Medulla oblongata (tissue), 1 donor: Measurements from ENCODE around the gene BAD.

Experiments used
- DNase-seq: peaks from one replicate; pipeline ENCODE4 v3.0.0-alpha.2; 2015; ENCODE audit errors: extremely low spot score

BAD gene

DNA sequence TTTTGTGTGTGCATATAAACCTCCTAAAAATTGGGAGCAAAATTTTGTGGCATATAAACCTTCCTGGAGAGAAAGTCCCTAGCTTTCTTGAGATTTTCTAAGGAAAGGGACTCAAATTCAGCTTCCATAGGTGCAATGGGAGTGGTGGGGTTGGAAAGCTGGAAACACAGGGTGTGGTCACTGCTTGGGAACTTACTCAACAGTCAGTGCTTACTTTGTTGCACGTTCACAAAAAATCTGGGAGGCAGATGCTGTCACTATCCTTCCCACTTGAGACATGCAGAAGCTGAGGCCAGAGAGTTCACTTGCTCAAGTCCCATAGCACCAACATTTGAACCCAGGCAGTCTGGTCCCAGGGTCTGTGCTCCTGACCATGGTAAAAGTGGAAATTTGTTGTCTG, 11.8 kb upstream of the BAD start:
- DNase-seq = no peak

DNA sequence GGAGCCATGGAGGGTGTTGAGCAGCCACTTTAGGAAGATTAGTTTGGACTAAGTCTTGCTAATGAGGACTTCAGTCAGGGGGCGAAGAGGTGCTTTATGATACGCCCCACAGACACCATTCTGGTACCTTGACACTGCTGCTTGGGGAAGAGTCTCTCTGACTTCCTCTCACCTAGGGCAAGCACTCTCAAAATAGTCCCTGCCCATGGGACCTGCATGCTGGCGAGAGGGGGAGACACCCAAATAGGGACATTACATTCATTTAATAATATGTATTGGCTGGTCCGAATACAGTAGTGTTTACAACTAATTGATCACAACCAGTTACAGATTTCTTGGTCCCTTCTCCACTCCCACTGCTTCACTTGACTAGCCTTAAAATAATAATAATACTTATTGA, 11.3 kb upstream of the BAD start:
- no peak for DNase-seq

DNA sequence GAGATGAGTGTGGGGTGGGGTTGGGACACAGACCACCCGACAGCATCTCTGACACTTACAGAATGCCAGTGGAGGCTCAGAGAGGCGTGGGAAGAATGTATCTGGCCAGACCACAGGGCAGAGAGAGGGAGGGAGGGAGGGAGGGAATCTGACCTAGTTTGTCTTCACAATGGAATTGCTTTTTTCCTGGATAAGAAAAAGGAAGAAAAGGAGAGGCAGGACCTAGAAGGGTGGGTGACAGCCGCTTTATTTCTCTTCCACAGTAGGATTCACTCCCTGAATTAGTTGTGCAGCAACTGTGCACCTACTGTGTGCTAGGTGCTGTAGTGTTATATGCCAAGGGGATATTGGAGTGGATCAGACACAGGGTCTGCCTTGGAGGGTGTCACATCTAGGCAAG, 10.3 kb upstream of the BAD start:
- no peak for DNase-seq

DNA sequence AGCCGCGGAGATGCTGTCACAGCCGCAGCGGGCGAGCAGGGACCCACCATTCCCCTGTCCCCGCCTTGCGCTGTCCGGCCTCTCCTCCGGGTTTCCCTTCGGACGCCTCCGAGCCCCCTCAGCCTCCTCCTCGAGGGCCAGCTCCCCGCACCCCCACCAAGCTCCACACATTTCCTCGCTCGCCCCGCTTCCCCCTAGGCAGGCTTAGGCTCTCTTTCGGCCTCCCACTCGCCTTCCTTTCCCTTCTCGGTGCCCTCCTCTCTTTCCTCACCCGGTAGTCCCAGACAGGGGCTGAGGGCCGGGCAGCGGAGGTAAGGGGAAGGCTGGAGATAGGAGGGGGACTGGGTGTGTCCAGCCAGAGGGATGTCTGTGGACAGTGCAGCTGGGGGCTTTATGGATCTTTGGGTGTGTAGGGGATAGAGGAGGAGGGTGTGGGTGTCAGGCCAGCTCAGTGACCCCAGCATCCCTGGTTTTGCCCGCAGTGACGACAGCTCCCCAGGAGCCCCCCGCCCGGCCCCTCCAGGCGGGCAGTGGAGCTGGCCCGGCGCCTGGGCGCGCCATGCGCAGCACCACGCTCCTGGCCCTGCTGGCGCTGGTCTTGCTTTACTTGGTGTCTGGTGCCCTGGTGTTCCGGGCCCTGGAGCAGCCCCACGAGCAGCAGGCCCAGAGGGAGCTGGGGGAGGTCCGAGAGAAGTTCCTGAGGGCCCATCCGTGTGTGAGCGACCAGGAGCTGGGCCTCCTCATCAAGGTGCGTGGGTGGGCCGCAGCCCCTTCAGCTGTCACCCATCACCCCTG, 8.2 kb upstream of the BAD start:
- no peak for DNase-seq

DNA sequence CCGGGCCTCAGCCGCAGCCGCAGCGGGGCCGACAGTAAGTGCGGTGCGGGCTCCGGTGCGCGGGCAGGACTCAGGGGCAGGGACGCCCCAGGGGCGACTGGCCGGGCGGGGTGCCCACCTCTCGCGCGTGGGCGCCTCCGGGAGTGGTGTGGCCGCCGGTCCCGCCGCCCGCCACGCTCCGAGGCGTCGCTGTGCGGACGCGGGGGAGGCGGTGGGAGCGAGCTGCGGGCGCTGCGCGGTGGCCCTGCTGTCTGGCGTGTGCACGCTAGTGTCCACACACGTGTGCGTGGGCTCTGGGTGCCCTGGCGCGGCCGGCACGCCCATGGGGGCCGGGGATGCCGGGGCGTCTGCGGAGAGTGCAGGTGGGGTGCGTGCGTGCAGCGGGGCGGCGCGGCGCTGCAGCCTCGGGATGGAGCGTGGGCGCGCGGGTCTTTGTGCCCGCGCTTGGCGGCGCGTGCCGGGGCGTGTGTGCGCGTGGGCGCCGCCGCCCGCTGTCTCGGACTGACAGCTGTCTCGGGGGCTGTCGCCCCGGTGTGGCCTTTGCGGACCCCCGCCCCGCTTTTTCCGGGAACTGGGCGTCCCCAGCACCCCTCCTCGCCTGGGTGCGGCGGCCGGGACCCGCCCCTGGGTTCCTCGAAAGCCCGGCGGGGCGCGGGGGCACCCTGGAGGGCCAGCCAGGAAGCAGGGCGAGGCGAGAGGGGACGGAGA, 7.4 kb upstream of the BAD start:
- DNase-seq = no peak

DNA sequence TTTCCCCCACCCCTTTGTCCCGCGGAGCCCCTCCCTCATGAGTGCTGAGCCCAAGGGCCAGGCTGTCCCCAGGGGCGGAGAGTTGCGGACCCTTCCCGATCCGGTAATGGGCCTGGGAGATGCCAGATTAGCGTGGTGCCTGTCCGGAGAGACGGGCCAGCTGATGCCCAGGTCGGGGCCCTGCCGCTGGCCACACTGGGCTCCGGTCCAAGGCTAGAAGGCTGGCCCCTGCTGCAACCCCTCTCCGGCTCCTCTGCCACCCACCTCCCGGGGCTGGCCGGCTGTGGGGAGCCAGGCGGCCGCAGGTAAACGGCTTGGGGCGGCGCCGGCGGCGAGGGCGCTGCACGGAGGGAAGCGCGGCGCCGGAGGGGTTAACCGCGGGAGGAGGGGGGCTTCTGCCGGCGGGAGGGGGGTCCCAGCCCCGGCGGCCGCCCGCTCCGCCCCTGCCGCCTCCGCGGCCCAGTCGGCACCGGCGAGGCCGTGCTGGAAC, 6.8 kb upstream of the BAD start, which contains the start of gene KCNK4:
KCNK4 (plus strand) TSS at position 41 of the 490 bp plus-strand sequence. CDS start 1,717 bp downstream, outside the sequence.
- DNase-seq = no peak

DNA sequence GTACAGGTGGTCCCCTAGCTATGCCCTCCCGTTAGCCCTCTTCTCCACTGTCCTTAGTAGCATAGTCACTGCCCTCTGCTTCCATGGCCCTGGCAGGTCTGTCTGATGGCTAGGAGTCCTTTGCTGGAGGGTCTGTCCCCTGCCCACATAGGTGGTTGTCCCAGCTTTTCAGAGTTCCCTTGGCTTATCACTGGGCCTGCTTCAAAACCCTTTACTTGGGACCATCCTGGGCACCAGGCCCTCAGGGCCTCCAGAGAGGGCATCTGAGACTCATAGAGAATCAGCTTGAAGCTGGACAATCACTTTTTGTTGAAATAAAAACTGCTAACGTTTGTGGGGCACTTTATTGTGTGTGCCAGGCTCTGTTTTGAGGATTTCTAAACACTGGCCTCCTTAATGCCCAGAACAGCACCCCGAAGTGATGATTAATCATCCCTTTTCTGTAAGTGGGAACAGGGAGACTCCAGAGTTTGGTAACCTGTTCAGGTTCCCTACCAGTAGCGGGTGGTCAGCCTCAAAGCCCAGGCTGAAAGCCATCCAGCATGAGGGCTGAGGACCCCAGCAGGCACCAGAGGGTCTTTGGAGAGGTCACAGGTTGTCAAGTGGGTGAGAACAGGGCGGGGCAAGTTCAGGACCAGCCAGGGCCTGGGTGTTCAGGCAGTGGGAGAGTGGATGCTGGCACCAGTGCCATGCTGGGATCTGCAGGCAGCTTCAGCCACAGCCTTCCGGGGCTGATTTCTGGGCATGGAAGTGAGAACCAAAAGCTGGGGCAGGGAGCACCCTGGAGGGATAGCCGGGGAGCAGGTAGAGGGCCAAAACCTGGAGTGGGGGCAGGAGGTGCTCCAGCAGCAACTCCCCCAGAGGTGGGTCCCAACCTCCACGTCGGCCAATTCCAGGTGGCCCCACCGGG, 6.1 kb upstream of the BAD start:
- peak; percentile 23 for DNase-seq

DNA sequence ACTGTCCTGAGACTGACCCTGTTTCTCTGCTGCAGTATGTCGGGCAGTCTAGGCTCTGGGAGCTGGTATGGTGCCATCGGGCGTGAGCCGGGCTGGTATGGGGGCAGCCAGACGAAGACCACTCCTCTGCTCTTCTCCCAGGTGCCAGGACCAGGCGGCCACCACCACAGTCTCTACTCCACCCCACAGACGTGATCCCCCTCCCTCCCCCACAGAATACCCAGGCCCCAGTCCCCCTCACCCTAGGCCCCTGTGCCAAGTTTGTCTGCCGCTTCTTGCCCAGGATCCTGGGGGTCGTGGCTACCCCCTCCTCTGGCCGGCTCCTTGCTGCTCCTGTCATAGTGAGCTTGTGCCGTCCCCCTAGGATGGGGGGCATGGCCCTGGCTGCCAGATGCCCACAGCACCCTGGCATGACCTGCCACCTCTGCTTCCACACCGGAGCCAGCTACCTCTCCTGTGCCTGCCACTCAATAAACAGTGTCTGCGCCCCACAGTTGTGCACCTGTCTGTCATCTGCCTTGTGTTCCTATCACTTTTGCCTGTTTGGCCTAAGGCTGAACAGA, 4.6 kb upstream of the BAD start:
- DNase-seq = no peak

DNA sequence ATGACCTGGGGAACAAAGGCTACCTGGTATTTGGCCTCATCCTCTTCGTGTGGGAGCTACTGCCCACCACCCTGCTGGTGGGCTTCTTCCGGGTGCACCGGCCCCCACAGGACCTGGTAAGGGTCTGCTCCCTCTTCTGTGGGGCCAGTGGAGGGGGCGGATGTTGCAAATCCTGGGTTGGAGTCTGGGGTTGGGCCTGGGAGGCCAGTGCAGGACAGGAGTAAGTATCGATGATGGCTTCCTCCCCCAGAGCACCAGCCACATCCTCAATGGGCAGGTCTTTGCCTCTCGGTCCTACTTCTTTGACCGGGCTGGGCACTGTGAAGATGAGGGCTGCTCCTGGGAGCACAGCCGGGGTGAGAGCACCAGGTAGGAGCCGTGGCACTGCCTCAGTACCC, 3.9 kb upstream of the BAD start:
- DNase-seq = no peak

DNA sequence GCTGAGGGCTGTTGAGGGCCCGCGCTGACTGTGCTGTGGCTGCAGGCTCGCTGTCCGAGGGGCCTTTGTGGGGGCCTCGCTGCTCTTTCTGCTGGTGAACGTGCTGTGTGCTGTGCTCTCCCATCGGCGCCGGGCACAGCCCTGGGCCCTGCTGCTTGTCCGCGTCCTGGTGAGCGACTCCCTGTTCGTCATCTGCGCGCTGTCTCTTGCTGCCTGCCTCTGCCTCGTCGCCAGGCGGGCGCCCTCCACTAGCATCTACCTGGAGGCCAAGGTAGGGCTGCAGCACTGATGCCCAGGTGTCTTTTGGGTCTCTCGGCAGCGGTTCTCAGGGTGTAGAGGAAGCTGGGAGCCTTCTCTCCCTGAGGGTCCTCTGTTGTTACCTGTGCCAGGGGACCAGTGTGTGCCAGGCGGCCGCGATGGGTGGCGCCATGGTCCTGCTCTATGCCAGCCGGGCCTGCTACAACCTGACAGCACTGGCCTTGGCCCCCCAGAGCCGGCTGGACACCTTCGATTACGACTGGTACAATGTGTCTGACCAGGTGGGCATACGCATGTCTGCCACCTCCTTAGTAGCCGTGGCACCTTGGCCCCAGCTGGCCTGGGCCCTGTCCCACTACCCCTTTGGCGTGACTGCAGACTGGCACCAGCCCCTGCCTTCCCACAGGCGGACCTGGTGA, 3.3 kb upstream of the BAD start:
- DNase-seq = no peak

DNA sequence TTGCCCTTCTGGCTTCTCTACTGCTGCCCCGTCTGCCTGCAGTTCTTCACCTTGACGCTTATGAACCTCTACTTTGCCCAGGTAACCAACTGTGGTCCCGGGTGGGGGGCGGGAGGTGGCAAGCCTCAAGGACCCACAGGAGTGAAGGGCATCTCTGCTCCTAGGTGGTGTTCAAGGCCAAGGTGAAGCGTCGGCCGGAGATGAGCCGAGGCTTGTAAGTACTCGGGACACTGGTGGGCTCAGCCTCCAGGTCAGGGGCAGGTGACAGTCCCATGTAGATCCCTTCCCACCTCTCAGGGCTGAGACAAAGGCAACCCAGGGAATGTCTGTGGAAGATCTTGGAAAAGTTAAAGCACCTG, 2.3 kb upstream of the BAD start:
- no peak for DNase-seq

DNA sequence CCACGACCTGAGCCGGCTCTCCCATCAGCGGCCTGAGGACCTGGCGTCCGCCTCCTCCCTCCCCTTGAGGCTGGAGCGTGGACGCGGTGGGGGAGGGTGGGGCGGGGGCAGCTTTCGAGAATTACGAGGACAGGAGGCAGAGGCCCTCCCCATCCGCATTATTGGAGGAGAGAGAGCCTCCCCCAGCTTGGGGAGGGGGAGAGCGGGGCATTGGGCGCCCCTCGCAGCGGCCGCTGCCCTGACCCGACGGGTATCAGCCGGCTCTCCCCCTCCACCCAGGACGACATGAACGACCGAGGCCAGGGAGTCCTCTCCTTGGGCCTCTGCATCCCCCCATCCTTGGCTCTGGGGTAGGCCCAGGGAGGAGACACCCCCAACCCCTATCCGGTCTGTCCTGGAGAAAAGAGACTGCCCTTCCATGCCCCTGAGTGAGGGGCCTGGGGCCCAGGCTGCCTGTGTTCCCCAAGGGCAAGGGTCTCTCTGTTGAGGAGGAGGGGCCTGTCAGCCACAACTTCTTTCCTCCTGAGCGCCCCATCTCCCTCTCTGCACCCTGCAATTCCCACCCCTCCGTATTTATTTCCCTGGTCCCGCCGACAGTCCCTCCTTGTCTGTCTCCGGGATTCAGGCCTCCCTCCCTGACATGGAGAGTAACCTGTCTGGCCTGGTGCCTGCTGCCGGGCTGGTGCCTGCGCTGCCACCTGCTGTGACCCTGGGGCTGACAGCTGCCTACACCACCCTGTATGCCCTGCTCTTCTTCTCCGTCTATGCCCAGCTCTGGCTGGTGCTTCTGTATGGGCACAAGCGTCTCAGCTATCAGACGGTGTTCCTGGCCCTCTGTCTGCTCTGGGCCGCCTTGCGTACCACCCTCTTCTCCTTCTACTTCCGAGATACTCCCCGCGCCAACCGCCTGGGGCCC, 1.7 kb upstream of the BAD start:
- DNase-seq = no peak

DNA sequence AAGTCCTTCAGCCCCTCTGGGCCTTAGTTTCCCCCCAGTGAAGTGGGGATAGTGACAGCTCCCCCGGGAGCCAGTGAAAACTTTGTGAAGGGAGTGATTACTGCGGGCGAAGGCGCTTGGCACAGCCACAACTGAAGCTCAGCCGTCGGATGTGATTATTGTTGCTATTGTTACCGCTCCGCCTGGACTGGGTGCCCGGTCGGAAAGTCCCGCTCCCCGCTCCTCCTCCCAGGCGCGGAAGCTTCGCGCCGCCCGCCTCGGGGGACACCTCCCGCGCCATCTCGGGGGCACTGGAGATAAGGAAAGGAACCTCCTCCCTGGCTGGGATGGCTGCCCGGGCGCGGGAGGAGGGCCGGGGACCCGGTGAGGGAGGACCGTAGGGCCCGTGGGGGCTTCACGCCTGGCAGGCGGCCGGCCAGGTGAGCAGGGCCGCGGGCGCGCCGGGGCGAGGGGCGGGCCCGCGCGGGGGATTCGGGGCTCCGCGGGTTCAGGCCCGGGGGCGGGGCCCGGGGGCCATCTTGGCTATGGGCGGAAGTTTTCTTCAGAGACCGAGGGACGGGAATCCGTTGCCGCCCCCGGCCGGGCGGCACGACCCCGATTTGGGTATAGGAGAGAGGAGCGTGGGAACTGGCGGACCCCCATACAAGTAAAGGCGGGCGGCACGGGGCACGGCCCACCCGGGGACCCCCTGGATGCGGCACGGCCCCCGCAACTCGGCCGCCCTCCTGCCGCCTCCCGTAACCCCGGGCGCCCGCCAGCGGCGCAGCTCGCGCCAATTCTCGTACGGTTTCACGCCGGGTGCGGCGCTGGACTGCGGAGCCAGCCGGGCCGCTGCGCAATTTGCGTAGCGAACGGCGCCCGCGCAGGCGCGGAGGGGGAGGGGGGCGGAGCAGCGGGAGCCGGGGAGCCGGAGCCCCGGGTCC, 758 bp upstream of the BAD start, which contains the start of gene GPR137:
GPR137 (plus strand) TSS at position 887 of the 923 bp plus-strand sequence. CDS start 677 bp downstream, outside the sequence.
- DNase-seq = peak; percentile 89

DNA sequence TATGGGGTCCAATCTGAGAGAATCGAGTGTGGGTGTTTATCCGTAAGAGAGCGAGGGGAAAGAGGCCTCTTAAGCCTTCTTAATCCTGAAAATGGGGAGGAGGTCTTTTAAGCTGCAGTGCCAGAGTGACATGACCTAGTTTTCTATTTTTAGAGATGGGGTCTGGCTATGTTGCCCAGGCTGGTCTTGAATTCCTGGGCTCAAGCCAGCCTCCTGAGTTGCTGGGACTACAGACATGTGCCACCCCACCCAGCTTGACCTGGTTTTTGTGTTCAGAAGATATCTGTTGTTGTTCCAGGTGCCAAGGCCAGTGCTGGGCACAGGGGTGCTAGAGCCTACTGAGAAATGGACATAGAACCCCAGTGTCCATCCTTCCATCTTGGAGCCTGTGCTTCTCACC, 1.4 kb downstream of the BAD start:
- DNase-seq = no peak

DNA sequence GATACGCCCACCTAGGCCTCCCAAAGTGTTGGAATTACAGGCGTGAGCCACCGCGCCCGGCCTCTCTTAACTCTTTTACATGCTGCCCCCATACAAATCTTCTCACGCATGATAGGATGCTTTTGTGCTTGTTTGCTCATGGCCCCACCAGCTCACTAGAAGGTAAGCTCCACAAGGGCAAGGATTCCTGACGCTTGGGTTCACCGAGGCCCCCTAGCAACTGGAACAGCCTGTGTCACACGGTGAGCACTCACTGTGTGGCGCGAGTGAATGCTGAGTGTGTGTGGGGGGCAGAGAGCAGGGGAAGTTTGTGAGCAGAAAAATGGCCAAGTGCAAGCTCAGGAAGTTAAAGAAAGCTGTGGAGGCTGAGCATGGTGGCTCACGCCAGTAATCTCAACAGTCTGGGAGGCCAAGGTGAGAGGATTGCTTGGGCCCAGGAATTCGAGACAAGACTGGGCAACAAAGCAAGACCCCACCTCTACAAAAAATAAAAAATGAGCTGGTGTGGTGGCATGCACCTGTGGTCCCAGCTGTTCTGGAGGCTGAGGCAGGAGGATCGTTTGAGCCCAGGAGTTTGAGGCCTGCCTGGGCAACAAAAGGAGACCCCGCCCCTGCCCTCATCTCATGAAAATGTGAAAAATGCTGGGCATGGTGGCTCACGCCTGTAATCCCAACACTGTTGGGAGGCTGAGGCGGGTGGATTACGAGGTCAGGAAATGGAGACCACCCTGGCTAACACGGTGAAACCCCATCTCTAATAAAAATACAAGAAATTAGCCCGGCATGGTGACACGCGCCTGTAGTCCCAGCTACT, 2.3 kb downstream of the BAD start:
- no peak for DNase-seq

DNA sequence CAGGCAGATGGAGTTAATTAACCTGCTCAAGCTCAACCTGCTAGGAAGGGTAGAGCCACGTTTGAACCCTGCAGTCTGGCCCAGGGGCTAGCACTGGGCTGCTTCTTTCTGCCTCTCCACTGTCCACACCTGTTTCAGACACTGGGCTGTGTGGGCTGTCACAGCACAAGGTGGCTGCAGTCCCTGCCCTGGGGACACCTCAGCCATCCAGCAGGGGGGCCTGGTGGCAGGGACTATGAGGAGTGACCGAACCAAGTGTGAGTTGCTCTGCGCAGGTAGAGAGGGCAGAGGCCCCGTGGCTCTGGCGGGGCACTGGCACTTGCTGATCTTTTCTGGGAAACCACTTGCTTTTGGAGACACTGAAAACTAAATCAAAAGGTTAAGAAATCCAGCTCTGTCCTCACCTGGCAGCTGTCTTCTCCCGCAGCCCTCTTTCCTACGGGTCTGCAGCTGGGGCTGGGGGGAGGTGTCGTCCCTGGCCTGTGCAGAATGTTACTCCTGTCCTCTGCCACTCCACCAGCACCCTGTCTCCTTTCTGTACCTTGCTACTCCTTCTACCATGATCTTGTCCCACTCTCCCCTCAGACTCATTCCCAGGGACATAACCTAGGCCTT, 5.8 kb downstream of the BAD start:
- no peak for DNase-seq

DNA sequence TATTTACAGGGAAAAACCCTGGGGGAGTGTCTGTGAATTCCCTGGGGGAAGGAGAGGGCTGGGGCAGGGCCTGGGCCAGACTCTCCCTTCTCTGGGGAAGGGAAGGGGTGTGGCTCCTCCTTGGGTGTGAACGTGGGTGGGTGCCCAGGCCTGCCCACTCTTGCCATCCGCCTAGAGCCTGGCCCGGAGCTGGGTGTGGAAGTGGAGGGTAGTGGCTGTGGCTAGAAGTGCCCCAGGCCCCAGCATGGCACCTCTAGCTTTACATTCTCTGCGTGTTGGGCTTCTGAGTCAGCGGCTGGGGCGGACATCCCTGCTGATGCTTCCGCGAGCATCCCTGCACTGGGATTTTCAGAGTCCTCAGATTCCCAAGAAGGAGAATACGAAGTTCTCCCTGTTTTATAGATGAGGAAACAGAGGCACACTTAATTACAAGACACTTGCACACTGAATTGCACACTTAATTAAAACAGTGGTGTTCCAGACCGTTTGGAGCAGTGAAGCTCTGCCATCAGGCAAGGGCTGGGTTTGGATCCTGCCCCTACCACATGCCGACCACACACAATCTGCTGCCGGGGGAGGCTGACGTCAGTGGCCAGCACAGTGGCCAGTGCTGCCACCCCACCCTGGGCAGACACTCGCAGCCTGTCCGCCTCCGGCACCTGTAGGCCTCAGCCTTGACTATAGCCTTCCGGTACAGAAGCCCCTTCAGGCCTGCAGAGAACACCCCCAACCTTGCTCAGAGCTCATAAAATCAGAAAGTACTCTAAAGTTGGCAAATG, 7.6 kb downstream of the BAD start:
- DNase-seq = no peak
